Body of pancreas (tissue), 4 donors: ENCODE measurements around the gene DDIAS. TPM values are rescaled to one million over a fixed set of nuclear protein-coding genes. Genes with fewer than 3 reads are reported as not detected.
"Not testable (repeated sequence)": the region's sequence is repeated elsewhere in the genome, so short reads cannot be mapped to it uniquely, and the experiment has no call there.

Experiments
- ATAC-seq: fragments of 150-250 bp; one replicate; pipeline ENCODE4 v1.9.1; 2016
- DNase-seq, 4 donors: peaks; one replicate each; pipeline ENCODE4 v3.0.0-alpha.2; 2019
- H3K27ac ChIP-seq, 4 donors: fragments of 200-600 bp; sonication (generic); 1 replicate in 3 of 4; 2 replicates in 1 of 4; pipeline versions ENCODE4 v1.5.1 to v1.6.1; 2016 to 2019; ENCODE audit warnings: mild to moderate bottlenecking in 1 of 4, mixed read lengths in 1 of 4, moderate library complexity in 1 of 4
- H3K27me3 ChIP-seq, 2 donors: fragments of 200-600 bp; sonication (generic); one replicate each; pipeline ENCODE4 v1.6.0; 2016; ENCODE audit warnings: mild to moderate bottlenecking in 1 of 2
- H3K36me3 ChIP-seq, 2 donors: fragments of 200-600 bp; sonication (generic); replicated peaks in 1 of 2; 2 replicates each; pipeline ENCODE4 v1.5.1; 2016; ENCODE audit warnings: low read depth in 2 of 2; ENCODE audit not compliant: insufficient read depth in 1 of 2
- H3K4me1 ChIP-seq: fragments of 200-600 bp; sonication (generic); one replicate; pipeline ENCODE4 v1.6.0; 2016
- H3K4me3 ChIP-seq, 2 donors: fragments of 200-600 bp; sonication (generic); 1 replicate in 1 of 2; 2 replicates in 1 of 2; pipeline ENCODE4 v1.5.1; 2016 to 2019
- H3K9me3 ChIP-seq, 3 donors: fragments of 200-600 bp; sonication (generic); 1 replicate in 2 of 3; 2 replicates in 1 of 3; pipeline ENCODE4 v1.5.1; 2016
- CTCF ChIP-seq, 7 experiments: fragments of 450-650 bp in 4 of 7; fragments of 200-600 bp in 3 of 7; sonication (generic) in 3 of 7; IDR thresholded peaks; one replicate each; pipeline ENCODE4 v1.5.1; 2016 to 2019; ENCODE audit warnings: antibody characterized with exemption in 7 of 7
- POLR2A ChIP-seq, 3 donors: fragments of 450-650 bp; IDR thresholded peaks; one replicate each; pipeline ENCODE4 v1.6.1; 2016; ENCODE audit warnings: antibody characterized with exemption in 3 of 3, mild to moderate bottlenecking in 2 of 3
- WGBS, 2 donors: methylation state at CpG; one replicate each; pipeline ENCODE4 v1.1.5; 2017; 5-methylcytosine and 5-hydroxymethylcytosine counted together
- intact Hi-C: fragments of 100-400 bp; cut with DNase I; formaldehyde crosslinking; loops from one replicate; pipeline ENCODE4 v1.15.1; 2023
- total RNA-seq, 2 donors: library from RNA; depleted of rRNA; stranded (reverse); fragments of >200 nt; gene quantifications; one replicate each; pipeline ENCODE4 v1.1.0, GENCODE V29; 2016

Gene DDIAS
- total RNA-seq, 2 donors from 2014 or later = not detected

DNA sequence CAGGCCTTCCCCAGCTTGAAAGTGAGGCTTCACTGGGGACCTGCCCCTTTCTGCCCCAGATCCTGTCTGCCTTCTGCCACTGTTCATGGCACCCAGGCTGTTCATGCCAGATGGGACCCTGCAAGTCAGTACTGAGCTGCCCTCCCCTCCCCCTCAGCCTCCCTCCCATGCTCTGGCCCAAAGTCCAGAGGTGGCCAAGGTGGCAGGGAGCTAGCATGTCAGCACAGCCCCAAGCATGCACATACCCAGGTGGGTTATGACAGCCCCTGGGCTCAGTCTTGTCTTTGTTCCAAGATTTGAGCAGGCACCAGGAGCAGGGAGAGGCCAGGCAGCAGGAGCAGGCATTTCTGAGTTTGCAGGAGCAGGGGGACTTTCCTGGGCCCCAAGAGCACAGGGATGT lies 44.1 kb downstream of the DDIAS start:
- no peaks in the 10 kb centered on the region for H3K36me3 ChIP-seq
- no peak for DNase-seq
- no peak for TF ChIP-seq CTCF (IDR thresholded peaks at IDR 0.05)
- no peak for TF ChIP-seq POLR2A (IDR thresholded peaks at IDR 0.05)
- no peak overlapping the region for H3K27ac ChIP-seq
- intact Hi-C loops = no loop called here
- no peak for ATAC-seq
- no peaks in the 10 kb centered on the region for H3K9me3 ChIP-seq
- H3K4me1 ChIP-seq = no peaks in the 10 kb centered on the region
- H3K4me3 ChIP-seq = no peak overlapping the region
- H3K27me3 ChIP-seq = no peaks in the 10 kb centered on the region

- no peak overlapping the region for H3K4me3 ChIP-seq
- no peaks in the 10 kb centered on the region for H3K4me1 ChIP-seq
- no peak for TF ChIP-seq POLR2A (IDR thresholded peaks at IDR 0.05)
- no peak for TF ChIP-seq CTCF (IDR thresholded peaks at IDR 0.05)
- no peak overlapping the region for H3K27ac ChIP-seq
- H3K27me3 ChIP-seq = no peaks in the 10 kb centered on the region
- ATAC-seq (no peak), DNase-seq (no peak)
- H3K36me3 ChIP-seq = no peaks in the 10 kb centered on the region
- no peaks in the 10 kb centered on the region for H3K9me3 ChIP-seq
- intact Hi-C loops = no loop called here
Measured at GRCh38 chr11:82949352-82949751, 47.8 kb downstream of the DDIAS start.

DNA sequence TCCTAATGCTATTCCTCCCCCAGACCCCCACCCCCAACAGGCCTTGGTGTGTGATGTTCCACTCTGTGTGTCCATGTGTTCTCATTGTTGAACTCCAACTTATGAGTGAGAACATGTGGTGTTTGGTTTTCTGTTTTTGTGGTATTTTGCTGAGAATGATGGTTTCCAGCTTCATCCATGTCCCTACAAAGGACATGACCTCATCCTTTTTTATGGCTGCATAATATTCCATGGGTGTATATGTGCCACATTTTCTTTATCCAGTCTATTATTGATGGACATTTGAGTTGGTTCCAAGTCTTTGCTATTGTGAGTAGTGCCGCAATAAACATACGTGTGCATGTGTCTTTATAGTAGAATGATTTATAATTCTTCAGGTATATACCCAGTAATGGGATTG lies 49.0 kb downstream of the DDIAS start:
- H3K4me1 ChIP-seq, DNase-seq, intact Hi-C loops, ATAC-seq, H3K36me3 ChIP-seq, H3K27ac ChIP-seq, H3K9me3 ChIP-seq, H3K4me3 ChIP-seq, H3K27me3 ChIP-seq: not testable (repeated sequence)
- WGBS, 2 donors = 96 to 97% methylated on average over 2 of the region's 2 CpGs

DNA sequence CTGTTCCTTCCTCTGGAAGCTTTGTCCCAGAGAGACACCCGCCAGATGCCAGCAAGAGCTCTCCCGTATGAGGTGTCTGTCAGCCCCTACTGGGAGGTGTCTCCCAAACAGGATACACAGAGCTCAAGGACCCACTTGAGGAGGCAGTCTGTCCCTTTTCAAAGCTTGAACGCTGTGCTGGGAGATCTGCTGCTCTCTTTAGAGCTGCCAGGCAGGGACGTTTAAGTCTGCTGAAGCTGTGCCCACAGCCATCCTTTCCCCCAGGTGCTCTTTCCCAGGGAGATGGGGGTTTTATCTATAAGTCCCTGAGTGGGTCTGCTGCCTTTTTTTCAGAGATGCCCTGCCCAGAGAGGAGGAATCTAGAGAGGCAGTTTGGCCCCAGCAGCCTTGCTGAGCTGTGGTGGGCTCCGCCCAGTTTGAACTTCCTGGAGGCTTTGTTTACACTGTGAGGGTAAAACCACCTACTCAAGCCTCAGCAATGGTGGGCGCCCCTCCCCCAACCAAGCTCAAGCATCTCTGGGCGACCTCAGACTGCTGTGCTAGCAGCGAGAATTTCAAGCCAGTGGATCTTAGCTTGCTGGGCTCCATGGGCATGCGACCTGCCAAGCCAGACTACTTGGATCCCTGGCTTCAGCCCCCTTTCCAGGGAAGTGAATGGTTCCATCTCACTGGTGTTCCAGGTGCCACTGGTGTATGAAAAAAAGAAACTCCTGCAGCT lies 54.4 kb downstream of the DDIAS start:
- H3K4me1 ChIP-seq, ATAC-seq, H3K4me3 ChIP-seq, H3K27ac ChIP-seq, H3K27me3 ChIP-seq, H3K9me3 ChIP-seq, intact Hi-C loops, H3K36me3 ChIP-seq: not testable (repeated sequence)
- WGBS, 2 donors = 65 to 66% methylated on average over 6 to 9 of the region's 9 CpGs
- peak in 2 of 4 donors; percentile 20 to 27 for DNase-seq

DNA sequence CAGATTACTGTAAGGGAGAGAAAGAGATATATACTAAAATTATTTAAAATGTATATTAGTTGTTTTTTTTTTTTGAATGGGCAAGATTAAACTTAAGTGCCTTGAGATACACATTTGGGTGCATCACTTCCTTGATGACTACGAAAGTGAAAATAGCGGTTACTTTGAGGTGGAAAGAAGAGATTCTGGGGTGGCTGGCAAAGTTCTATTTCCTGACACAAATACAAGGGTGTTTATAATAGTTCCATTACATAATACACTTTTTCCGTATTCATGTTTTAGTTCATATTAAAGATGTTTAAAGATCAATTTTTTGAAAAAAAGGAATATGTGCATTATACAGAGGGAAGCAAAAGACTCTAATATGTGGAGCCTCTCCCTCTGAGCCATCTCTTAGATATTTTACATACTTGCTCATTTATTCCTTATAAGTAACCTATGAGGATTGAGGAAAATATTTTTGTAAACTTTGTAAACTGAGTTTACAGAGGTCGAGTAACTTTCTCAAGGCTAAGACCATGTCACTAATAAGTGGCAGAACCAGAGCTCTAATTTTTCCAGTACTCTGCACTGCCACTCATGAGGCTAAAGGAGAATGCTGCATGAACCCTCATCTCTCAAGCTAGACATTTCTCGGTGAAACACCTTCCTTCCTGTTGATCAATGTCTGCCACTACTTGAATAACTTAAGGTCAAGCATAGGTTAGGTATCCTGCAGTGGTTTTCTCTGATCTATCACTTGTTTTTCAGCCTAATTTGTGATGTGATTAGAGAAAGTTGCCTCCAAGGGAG lies 58.6 kb downstream of the DDIAS start:
- Histone ChIP-seq H3K4me3 (no peak overlapping the region), H3K27me3 (no peaks in the 10 kb centered on the region), H3K9me3 (no peaks in the 10 kb centered on the region), H3K27ac (no peak overlapping the region), H3K4me1 (no peaks in the 10 kb centered on the region), H3K36me3 (no peaks in the 10 kb centered on the region)
- no peak for ATAC-seq
- TF ChIP-seq CTCF (IDR thresholded peaks at IDR 0.05) = no peak
- no peak for TF ChIP-seq POLR2A (IDR thresholded peaks at IDR 0.05)
- no peak for DNase-seq
- intact Hi-C loops = no loop called here
- 66 to 69% methylated on average over 5 of the region's 5 CpGs for WGBS, 2 donors

DNA sequence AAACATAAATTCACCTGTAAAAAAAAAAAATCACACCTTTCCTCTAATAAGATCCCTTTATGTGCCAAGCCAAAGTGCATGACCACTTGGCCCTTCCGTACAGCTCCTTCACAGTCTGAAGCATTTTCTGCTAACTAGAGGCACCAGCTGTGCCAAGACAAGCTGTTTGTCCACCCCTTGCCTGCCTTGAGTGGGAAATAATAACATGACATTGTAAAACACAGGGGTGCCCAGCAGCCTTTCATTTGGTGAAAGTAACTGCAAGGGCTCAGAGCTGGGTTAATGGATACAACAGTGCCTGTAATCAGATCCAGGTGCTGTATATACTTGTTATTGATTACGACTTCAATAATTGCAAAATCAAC lies 59.2 kb downstream of the DDIAS start:
- no peak for DNase-seq
- WGBS, 2 donors = 62 to 73% methylated on average over 2 of the region's 2 CpGs
- no peak overlapping the region for H3K27ac ChIP-seq
- no peaks in the 10 kb centered on the region for H3K4me1 ChIP-seq
- TF ChIP-seq POLR2A (IDR thresholded peaks at IDR 0.05) = no peak
- no peak for TF ChIP-seq CTCF (IDR thresholded peaks at IDR 0.05)
- H3K4me3 ChIP-seq = no peak overlapping the region
- no peak for ATAC-seq
- no peaks in the 10 kb centered on the region for H3K36me3 ChIP-seq
- no peaks in the 10 kb centered on the region for H3K9me3 ChIP-seq
- intact Hi-C loops = no loop called here
- H3K27me3 ChIP-seq = no peaks in the 10 kb centered on the region

GRCh38 chr11:82962021-82962420 lies 60.5 kb downstream of the DDIAS start:
- H3K4me1 ChIP-seq, DNase-seq, H3K36me3 ChIP-seq, H3K4me3 ChIP-seq, H3K9me3 ChIP-seq, intact Hi-C loops, H3K27me3 ChIP-seq, ATAC-seq, H3K27ac ChIP-seq: not testable (repeated sequence)
